NOMO-1 treated with dmso at 0.1 percent for 144 hours (cell line): ENCODE data around the gene CFP.

Experiments
- DNase-seq: peaks from one replicate; lab custom pipeline; 2025; ENCODE audit not compliant: unreplicated experiment; lab: John Stamatoyannopoulos, UW

CFP gene

DNA sequence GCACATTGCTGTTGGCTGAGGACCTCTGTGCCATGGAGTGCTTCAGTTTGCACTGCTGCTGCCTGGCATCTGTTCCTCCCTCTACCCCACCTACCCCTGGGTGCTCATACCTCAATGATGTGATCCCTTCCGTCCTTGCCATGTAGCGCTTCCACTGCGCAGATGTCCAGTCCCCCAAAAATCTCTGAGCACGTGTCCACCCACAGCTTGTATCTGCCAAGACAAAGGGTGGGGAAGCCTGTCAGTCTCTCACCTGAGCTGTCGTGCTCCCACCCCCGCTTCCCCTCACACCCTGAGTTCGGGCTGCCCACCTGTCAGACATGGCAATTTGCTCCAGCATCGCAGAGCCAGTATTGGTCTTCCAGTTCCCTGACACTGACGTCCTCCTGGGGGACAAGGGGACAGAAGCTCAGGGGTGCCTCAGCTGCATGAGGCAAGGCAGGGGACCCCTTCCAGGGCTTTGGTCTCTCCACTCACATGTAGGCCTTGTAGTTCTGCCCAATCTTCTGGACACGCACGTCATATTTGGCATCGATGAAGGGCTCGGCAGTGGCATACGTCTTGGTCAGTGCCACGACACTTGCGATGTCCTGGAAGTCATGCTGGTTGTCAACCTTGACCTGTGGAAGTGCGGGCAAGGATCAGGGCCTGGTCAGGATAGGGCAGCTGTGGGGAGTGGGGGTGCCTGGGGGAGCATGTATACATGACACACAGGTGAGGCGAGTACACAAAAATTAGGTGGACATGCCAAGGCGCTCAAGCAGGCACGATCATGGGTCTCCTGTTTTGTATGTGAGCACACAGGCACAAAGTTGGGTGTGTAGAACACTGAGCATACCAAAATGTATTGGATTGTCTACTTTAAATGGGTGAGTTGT lies 53.5 kb downstream of the CFP start:
- DNase-seq, result no peak

DNA sequence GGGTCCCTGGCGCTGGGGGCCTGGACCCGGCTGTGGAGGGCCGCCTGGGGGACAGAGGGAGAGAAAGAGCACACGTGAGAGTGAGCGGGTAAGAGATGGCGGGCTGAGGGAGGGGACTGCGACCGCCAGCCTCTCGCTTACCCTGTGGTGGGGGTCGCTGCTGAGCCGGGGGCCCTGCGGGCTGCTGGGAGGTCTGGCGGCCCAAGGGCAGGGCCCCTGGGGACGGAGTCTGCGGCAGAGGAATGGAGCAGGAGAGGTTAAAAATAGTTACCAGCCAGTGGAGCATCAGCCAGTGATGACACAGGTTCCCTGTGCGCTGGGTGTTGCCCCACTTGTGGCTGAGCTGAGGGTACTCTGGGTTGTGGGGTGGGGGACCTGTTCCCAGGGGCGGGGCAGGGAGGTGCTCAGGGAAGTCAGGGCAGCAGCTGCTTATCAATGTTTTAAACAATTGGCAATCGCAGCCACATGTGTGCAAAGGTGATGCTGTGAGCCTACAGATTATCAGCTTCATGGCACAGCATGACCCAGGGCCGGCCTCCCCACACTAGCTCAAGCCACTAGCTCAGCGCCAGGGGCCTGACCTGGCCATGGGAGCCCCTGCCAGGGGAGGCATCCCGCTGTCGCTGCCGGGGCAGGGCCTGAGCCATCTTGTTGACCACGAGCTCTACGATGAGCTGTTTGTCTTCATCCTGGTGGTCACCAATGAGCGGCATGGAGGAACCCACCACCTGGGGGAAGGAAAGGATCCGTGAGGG lies 55.0 kb downstream of the CFP start:
- DNase-seq, result no peak

DNA sequence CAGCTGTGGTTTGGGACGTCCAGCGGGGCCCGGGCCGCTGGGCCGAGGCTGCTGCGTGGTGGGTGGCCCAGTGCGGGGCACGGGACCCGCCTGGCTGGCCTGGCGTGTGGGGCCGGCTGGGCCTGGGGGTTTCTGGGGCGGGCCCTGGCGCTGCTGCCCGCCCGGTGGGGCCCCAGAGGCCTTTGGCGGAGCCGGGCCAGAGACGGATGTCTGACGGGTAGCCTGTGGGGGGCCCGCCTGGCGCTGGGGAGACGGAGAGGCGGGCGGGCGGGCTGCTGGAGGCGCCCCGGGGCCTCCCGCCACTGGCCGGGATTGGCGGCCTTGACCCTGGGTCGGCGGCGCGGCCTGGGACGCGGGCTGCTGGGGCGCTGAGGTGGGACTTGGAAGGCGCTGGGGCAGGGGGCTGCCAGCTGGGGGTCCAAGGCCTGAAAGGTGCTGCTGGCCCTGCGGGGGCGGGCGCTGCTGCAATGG lies 55.6 kb downstream of the CFP start:
- no peak for DNase-seq

DNA sequence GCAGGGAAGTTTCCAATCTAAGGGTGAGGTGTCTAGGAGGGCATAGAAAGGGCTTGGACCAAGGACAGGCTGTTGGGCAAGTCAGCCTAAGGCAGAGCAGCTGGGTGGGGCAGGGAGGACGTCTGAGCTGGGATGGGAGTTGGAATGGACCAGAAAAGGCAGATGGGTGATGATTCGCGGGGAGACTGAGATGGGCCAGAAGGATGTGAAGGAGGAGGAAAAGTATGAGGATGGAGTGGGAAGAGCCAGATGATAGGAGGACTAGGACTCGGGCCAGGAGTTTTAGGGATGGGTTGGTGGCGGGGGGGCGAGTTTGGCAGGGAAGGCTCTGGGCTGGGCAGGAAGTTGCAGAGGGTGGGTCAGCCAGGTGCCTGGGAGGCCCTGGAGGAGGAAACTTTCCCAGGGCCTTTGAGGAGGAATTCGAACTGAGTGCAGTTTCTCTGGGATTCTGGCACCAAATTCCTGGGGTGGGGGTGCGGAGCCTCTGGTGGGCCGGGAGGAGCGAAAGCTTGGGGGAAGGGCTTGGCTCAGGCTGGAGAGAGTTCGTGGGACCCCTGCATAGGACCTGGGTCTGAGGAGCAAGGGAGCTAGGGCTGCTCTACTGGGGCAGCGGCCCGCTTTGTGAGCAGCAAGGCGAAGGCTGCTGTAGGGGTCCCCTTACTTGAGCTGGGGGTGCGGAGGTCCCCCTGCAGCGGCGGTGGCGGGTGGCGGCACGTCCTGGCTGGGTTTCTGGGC lies 56.2 kb downstream of the CFP start:
- DNase-seq, result no peak
